ENCODE results near the gene LYZL2. TPM values are rescaled to one million over a fixed set of nuclear protein-coding genes. Genes with fewer than 3 reads are reported as not detected.
"Not testable (repeated sequence)": the region's sequence is repeated elsewhere in the genome, so short reads cannot be mapped to it uniquely, and the experiment has no call there.

LYZL2 gene
- total RNA-seq, result not detected

GRCh38 chr10:30629653-30630052 lies at the start of gene LYZL2:
Gene LYZL2 (minus strand): TSS chr10:30629753. CDS start chr10:30626915, 2,838 bp downstream.
- Histone ChIP-seq H3K4me3 (no peak within 1 kb of the TSS), H3K4me1 (replicated peaks in 1 of 2) (no peaks in the 10 kb centered on the region), H3K27ac (no peak within 1 kb of the TSS)
- in situ Hi-C loops (cut with MboI; ENCODE audit: low pct_unique_long_range_greater_than_20kb in 2 of 9, low sequenced_read_pairs in 9 of 9, unreplicated experiment in 9 of 9), result no loop called here
- 62 to 93% (median 81%) methylated on average over 1 to 6 of the region's 6 CpGs; no CpG with 5 or more reads in 2 of the 10 experiments for WGBS, 10 experiments
- no peak for ATAC-seq (replicated peaks in 6 of 8)

DNA sequence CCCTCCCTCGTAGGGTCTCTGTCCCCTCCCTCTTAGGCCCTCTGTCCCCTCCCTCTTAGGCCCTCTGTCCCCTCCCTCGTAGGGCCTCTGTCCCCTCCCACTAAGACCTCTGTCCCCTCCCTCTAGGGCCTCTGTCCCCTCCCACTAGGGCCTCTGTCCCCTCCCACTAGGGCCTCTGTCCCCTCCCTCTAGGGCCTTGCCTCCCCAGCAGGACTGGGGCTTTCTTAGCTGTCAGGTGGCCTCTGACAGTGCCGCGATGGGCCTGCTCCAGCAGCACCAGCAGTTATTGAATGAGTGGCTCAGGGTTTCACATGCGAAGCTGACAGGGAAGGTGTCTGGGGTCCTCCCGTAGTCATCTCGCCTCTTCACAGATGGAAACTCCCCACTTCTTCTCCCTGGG lies 48.1 kb upstream of the LYZL2 start:
- H3K4me3 ChIP-seq; H3K27ac ChIP-seq; in situ Hi-C loops (cut with MboI; ENCODE audit: low pct_unique_long_range_greater_than_20kb in 2 of 9, low sequenced_read_pairs in 9 of 9, unreplicated experiment in 9 of 9): not testable (repeated sequence)
- no CpG with 5 or more reads among the region's 7 CpGs for WGBS, 10 experiments
- peak in 4 of 8 experiments; percentile 32 to 84 (median 61) for ATAC-seq (replicated peaks in 6 of 8)
- peaks cover 8 to 10% of the 10 kb centered on the region in 2 donors for H3K4me1 ChIP-seq (replicated peaks in 1 of 2)

DNA sequence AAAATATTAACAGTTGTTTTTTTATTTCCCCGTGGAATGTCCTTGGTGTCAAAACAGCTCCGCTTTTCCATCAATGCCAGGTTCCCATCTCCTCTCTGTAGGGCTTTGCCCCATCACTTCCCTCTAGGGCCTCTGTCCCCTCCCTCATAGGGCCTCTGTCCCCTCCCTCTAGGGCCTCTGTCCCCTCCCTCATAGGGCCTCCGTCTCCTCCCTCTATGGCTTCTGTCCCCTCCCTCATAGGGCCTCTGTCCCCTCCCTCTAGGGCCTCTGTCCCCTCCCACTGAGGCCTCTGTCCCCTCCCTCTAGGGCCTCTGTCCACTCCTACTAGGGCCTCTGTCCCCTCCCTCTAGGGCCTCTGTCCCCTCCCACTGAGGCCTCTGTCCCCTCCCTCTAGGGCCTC lies 47.6 kb upstream of the LYZL2 start:
- H3K4me3 ChIP-seq; in situ Hi-C loops (cut with MboI; ENCODE audit: low pct_unique_long_range_greater_than_20kb in 2 of 9, low sequenced_read_pairs in 9 of 9, unreplicated experiment in 9 of 9); H3K27ac ChIP-seq: not testable (repeated sequence)
- peak in 1 of 8 experiments; percentile 31 for ATAC-seq (replicated peaks in 6 of 8)
- peaks cover 8 to 10% of the 10 kb centered on the region in 2 donors for H3K4me1 ChIP-seq (replicated peaks in 1 of 2)
- WGBS, 10 experiments, result 83 to 100% methylated on average over 1 of the region's 3 CpGs; no CpG with 5 or more reads in 8 of the 10 experiments

- no peak overlapping the region for H3K4me3 ChIP-seq
- H3K27ac ChIP-seq, result no peak overlapping the region
- peaks cover 8 to 10% of the 10 kb centered on the region in 2 donors for H3K4me1 ChIP-seq (replicated peaks in 1 of 2)
- in situ Hi-C loops (cut with MboI; ENCODE audit: low pct_unique_long_range_greater_than_20kb in 2 of 9, low sequenced_read_pairs in 9 of 9, unreplicated experiment in 9 of 9), result no loop called here
- peak in 1 of 8 experiments; percentile 46 for ATAC-seq (replicated peaks in 6 of 8)
- 81 to 100% (median 90%) methylated on average over 1 to 6 of the region's 13 CpGs; no CpG with 5 or more reads in 4 of the 10 experiments for WGBS, 10 experiments
Observed at GRCh38 chr10:30675791-30676718, 46.5 kb upstream of the LYZL2 start.

DNA sequence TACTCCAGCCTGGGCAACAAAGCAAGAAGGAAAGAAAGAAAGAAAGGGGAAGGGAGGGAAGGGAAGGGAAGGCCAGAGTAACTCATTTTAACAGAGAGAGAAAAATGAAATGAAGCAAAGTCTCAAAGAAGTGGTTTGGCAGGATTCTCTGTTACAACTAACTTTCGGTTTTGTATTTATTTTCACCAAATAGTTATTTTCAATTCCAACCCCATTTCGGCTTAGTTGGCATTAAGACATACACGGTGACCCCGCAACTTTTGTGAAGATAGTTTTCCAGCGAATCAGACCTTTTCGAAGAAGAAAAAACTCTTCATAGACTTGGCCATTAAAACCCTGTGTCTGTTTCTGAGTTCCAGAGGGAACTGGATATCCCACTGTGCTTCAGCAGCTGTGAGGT lies 45.2 kb upstream of the LYZL2 start:
- in situ Hi-C loops (cut with MboI; ENCODE audit: low pct_unique_long_range_greater_than_20kb in 2 of 9, low sequenced_read_pairs in 9 of 9, unreplicated experiment in 9 of 9), result no loop called here

GRCh38 chr10:30673262-30673661 lies 43.7 kb upstream of the LYZL2 start:
- H3K27ac ChIP-seq; ATAC-seq (replicated peaks in 6 of 8); H3K4me3 ChIP-seq; in situ Hi-C loops (cut with MboI; ENCODE audit: low pct_unique_long_range_greater_than_20kb in 2 of 9, low sequenced_read_pairs in 9 of 9, unreplicated experiment in 9 of 9): not testable (repeated sequence)
- WGBS, 10 experiments, result no CpG with 5 or more reads among the region's 13 CpGs
- H3K4me1 ChIP-seq (replicated peaks in 1 of 2), result peaks cover 3 to 10% of the 10 kb centered on the region in 2 donors

More for the DNA sequence above, 45.2 kb upstream of the LYZL2 start:
- no peak for ATAC-seq (replicated peaks in 6 of 8)
- Histone ChIP-seq H3K4me1 (replicated peaks in 1 of 2) (peaks cover 3 to 10% of the 10 kb centered on the region in 2 donors), H3K4me3 (no peak overlapping the region), H3K27ac (no peak overlapping the region)
- 39 to 96% (median 85%) methylated on average over 4 to 6 of the region's 6 CpGs; no CpG with 5 or more reads in 1 of the 10 experiments for WGBS, 10 experiments

DNA sequence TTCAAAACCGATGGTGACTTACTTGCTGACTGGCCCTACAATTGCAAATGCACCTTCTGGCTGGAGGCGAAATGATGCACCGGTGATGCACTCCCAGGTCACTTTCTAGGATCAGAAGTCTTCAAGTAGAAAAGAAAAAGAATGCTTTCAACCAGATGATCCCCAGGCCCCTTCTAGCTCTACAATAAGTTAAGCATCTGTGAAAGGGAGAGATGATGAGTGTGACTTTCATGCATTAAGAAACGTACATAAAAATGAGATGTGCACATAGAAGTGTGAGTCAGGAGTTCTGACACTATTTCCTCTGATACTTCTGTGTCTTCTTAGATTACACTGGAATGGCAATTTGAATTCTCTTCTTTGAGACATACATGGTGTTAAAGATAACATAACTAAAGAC lies 42.8 kb upstream of the LYZL2 start:
- in situ Hi-C loops (cut with MboI; ENCODE audit: low pct_unique_long_range_greater_than_20kb in 2 of 9, low sequenced_read_pairs in 9 of 9, unreplicated experiment in 9 of 9); H3K4me3 ChIP-seq; H3K27ac ChIP-seq: not testable (repeated sequence)
- H3K4me1 ChIP-seq (replicated peaks in 1 of 2), result peaks cover 3 to 10% of the 10 kb centered on the region in 2 donors
- peak in 1 of 8 experiments; percentile 18 for ATAC-seq (replicated peaks in 6 of 8)
- WGBS, 10 experiments, result 0 to 100% (median 86%) methylated on average over 1 to 4 of the region's 4 CpGs; no CpG with 5 or more reads in 3 of the 10 experiments

DNA sequence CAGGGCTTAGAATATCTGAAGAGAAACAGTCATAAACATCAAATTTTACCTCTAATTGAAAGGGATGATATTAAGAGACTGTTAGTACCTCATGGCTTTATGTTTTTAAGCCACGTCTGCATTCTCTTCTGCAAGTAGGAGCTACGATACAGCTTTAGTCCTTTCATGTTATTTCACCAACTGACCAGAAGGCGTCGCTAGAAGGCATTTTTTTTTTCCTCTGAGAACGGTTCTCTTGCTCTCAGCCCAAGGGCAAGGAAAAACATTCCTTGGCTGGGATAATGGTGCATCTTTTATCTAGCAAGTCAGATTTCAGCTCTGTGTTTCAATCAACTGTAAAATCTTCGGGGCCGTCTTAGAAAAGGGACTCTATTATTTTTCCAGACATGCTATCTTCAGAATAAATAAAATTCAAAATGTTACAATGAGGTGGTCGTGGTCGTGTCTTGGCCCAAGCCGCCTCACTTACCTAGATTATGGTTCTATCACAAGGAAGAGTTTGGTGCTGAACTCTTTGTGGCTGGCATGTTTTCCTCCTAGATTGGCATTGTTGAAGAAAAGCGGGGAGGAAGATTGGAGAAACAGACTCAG lies 41.6 kb upstream of the LYZL2 start:
- H3K4me1 ChIP-seq (replicated peaks in 1 of 2), result peaks cover 0 to 3% of the 10 kb centered on the region in 2 donors
- in situ Hi-C loops (cut with MboI; ENCODE audit: low pct_unique_long_range_greater_than_20kb in 2 of 9, low sequenced_read_pairs in 9 of 9, unreplicated experiment in 9 of 9), result no loop called here
- no peak overlapping the region for H3K27ac ChIP-seq
- 10 to 59% (median 35%) methylated on average over 5 to 11 of the region's 11 CpGs; no CpG with 5 or more reads in 1 of the 10 experiments for WGBS, 10 experiments
- peak; percentile 67 to 96 (median 80) for ATAC-seq (replicated peaks in 6 of 8)
- no peak overlapping the region for H3K4me3 ChIP-seq

GRCh38 chr10:30667982-30668381 lies 38.4 kb upstream of the LYZL2 start:
- H3K4me3 ChIP-seq; in situ Hi-C loops (cut with MboI; ENCODE audit: low pct_unique_long_range_greater_than_20kb in 2 of 9, low sequenced_read_pairs in 9 of 9, unreplicated experiment in 9 of 9); H3K4me1 ChIP-seq (replicated peaks in 1 of 2); H3K27ac ChIP-seq: not testable (repeated sequence)
- WGBS, 10 experiments, result 40 to 100% (median 80%) methylated on average over 1 to 2 of the region's 11 CpGs; no CpG with 5 or more reads in 7 of the 10 experiments
- ATAC-seq (replicated peaks in 6 of 8), result peak in 1 of 8 experiments; percentile 62

- 93 to 100% methylated on average over 1 to 3 of the region's 7 CpGs; no CpG with 5 or more reads in 8 of the 10 experiments for WGBS, 10 experiments
- H3K4me3 ChIP-seq; H3K4me1 ChIP-seq (replicated peaks in 1 of 2); in situ Hi-C loops (cut with MboI; ENCODE audit: low pct_unique_long_range_greater_than_20kb in 2 of 9, low sequenced_read_pairs in 9 of 9, unreplicated experiment in 9 of 9); H3K27ac ChIP-seq; ATAC-seq (replicated peaks in 6 of 8): not testable (repeated sequence)
Observed at GRCh38 chr10:30663403-30663802, 33.9 kb upstream of the LYZL2 start.

DNA sequence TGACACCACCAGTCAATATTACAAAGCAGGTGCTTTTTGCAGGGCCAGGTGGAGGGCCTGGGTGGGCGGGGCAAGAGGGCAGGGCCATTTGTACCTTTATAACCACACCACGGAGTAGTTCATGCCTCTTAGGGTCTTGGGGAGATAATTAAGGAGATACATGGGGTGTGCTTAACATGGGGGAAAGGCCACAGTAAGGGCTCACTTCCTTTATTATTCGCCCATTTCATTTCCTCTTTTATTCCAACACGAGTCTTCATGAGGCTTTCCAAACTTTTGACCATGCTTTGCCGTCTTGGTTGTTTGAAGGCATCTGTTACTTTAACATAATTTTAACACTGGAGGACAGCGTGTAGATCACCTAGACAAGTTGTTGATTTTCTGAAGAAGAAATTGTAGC lies 33.3 kb upstream of the LYZL2 start:
- no peak for ATAC-seq (replicated peaks in 6 of 8)
- H3K27ac ChIP-seq, result no peak overlapping the region
- H3K4me3 ChIP-seq, result no peak overlapping the region
- H3K4me1 ChIP-seq (replicated peaks in 1 of 2), result peaks cover 0 to 4% of the 10 kb centered on the region in 2 donors
- in situ Hi-C loops (cut with MboI; ENCODE audit: low pct_unique_long_range_greater_than_20kb in 2 of 9, low sequenced_read_pairs in 9 of 9, unreplicated experiment in 9 of 9), result no loop called here
- 70 to 95% (median 91%) methylated on average over 1 to 4 of the region's 6 CpGs; no CpG with 5 or more reads in 2 of the 10 experiments for WGBS, 10 experiments

DNA sequence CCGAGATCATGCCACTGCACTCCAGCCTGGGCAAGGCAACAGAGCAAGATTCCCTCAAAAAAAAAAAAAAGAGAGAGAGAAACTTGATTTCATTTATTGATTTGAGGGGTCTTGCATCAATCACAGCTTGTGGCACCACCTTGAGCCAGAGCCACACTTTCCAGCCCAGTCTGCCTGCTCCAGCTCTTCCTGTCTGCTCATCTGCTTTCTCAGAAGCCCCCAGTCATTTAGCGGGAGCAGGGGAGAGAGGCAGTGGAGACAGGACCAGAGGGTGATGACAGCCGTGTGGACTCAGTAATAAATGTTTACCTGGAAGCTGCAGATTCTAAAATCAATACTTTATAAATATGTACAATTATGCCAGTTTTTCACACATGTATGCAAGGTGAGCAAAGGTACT lies 30.8 kb upstream of the LYZL2 start:
- H3K4me1 ChIP-seq (replicated peaks in 1 of 2); H3K4me3 ChIP-seq; in situ Hi-C loops (cut with MboI; ENCODE audit: low pct_unique_long_range_greater_than_20kb in 2 of 9, low sequenced_read_pairs in 9 of 9, unreplicated experiment in 9 of 9): not testable (repeated sequence)
- 25 to 100% (median 40%) methylated on average over 1 to 2 of the region's 3 CpGs; no CpG with 5 or more reads in 5 of the 10 experiments for WGBS, 10 experiments
- ATAC-seq (replicated peaks in 6 of 8), result peak in 5 of 8 experiments; percentile 25 to 88 (median 54)
- H3K27ac ChIP-seq, result peak overlapping the region in 1 of 2 donors; percentile 46

DNA sequence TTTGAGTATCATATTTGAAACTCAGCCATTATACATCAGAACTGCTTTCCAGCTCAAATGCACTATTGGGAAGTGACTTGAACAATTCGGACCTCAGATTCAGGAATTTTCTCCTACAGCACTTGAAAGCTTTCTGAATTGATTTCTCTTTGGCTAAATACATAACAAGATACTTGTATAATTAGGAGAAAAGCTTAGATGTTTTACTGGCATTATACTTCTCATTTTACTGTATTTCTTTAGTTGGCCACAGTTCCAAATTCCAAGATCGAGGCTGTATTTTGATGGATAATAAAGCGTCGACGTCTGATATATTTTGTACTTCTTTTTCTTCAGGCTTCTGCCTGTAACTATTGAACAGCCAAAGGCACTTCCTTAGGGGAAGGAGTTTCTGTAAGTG lies 26.7 kb upstream of the LYZL2 start:
- no peak for ATAC-seq (replicated peaks in 6 of 8)
- in situ Hi-C loops (cut with MboI; ENCODE audit: low pct_unique_long_range_greater_than_20kb in 2 of 9, low sequenced_read_pairs in 9 of 9, unreplicated experiment in 9 of 9), result no loop called here

More for the DNA sequence above, 26.7 kb upstream of the LYZL2 start:
- no peak overlapping the region for H3K27ac ChIP-seq
- no peak overlapping the region for H3K4me3 ChIP-seq
- H3K4me1 ChIP-seq (replicated peaks in 1 of 2), result peaks cover 0 to 4% of the 10 kb centered on the region in 2 donors
- WGBS, 10 experiments, result 10 to 100% (median 68%) methylated on average over 1 to 4 of the region's 5 CpGs; no CpG with 5 or more reads in 4 of the 10 experiments

All from motor neuron (in vitro differentiated cells).